ENCODE results near the gene PMPCA.

DNA sequence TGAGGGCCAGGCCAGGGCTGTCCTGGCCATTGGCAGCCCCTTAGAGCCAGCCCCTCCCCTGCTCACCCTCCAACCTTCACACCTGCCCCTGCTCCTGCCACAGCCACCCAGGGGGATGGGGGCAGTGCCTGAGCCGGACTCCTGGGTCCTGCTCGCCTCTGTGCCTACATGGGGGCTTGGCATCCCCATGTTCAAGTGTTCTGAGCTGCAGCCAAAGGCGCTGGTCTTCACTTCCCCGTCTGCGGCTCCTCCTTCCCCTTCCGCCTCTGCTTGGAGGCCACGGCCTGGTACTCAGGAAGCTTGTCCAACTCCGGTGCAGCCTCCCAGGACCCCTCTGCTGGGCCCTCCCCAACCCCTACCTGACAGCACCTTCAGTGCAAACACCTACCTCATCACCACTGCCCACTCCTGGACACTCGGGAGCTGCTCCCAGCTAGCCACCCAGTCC, 44.7 kb upstream of the PMPCA start:
- TF ChIP-seq, protein P1, sequence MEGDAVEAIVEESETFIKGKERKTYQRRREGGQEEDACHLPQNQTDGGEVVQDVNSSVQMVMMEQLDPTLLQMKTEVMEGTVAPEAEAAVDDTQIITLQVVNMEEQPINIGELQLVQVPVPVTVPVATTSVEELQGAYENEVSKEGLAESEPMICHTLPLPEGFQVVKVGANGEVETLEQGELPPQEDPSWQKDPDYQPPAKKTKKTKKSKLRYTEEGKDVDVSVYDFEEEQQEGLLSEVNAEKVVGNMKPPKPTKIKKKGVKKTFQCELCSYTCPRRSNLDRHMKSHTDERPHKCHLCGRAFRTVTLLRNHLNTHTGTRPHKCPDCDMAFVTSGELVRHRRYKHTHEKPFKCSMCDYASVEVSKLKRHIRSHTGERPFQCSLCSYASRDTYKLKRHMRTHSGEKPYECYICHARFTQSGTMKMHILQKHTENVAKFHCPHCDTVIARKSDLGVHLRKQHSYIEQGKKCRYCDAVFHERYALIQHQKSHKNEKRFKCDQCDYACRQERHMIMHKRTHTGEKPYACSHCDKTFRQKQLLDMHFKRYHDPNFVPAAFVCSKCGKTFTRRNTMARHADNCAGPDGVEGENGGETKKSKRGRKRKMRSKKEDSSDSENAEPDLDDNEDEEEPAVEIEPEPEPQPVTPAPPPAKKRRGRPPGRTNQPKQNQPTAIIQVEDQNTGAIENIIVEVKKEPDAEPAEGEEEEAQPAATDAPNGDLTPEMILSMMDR (IDR thresholded peaks at IDR 0.05): no peak
- TF ChIP-seq POLR2AphosphoS5 (IDR thresholded peaks at IDR 0.05): no peak

All from esophagus muscularis mucosa (tissue), 3 donors.